Measurements from ENCODE around the gene GAS2L3.
"Not testable (repeated sequence)": the region's sequence is repeated elsewhere in the genome, so short reads cannot be mapped to it uniquely, and the experiment has no call there.

GAS2L3 gene

GRCh38 chr12:100573292-100574186 lies at the start of gene GAS2L3:
Gene GAS2L3 (plus strand): TSS chr12:100573684. CDS start chr12:100594905, 21,221 bp downstream.
- peak; percentile 76 to 80 for DNase-seq

- DNase-seq = no peak
Observed at GRCh38 chr12:100528034-100528433, 45.5 kb upstream of the GAS2L3 start.

DNA sequence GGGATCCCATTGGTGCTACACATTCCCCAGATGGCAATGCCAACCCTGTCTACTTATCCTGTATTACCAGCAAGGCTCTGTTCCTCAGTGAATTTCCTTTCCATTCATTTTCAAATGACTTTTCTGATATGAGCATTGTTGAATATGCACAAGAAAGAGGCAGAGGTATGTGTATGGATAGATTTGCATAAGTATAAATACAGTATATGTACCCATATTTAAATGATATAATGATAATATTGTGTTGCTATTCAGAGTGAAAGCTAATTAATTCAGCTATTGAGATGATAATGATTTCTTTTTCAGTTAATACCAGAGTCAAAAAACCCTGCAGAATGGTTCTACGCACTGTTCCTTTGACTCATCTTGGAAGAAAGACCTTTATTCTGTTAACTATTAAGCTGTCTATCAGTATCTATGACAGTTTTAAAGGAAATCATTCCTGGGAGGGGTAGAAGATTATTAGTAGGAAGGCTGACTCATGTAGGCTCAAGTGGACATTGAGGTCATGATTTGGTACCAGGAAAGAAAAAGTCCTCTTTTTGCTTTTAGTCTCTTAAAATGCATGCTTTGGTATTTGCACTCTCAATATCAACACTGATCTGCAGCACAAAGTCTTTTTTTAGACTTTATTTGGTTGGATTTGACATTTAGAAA lies 44.9 kb upstream of the GAS2L3 start:
- DNase-seq = no peak

DNA sequence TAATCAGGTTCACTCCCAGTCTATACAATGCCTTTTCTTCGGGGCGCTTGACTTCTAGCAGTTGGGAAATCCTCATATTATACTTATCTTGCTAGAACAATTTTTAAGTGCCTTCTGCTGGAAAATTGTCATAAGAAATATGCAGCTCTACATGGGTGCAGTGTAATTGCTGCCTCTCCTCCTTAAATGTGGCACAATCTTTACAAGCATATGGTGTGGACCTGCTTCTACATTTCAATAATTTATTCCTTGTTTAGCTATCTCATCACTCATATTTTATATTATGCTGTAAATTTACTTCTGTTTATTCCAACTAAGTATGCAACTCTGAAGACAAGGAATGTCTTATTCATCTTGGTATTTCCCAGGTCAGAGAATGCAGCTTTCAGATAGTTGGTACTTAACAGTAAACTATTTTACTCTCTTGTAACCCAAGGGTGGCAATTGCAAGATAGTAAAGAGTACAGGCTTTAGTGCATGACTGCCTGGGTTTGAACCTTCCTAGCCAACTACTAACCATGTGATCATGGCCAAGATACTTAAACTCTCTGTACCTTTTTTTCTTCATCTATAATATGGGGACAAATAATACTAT lies 43.6 kb upstream of the GAS2L3 start:
- DNase-seq = no peak

GRCh38 chr12:100533376-100533775 lies 40.1 kb upstream of the GAS2L3 start:
- DNase-seq = no peak

GRCh38 chr12:100534625-100535227 lies 38.8 kb upstream of the GAS2L3 start:
- DNase-seq = no peak

DNA sequence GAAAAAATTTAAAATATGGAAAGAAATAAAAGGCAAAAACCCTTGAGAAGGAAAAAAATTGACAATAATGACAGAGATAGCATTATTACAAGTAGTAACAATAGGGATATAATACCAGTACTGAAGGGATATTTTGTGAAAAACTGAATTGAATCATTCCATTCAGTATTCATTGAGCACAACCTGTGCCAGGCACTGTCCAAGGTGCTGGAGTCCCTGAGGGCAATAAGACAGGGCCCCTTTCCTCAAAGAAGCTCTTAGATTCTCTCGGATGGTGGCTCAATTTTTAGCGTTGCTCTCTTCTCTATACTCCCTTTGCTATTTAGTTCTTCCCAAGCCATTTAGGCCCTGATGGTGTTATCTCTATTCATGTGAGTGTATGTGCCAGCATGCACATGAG lies 34.3 kb upstream of the GAS2L3 start:
- no peak for DNase-seq

DNA sequence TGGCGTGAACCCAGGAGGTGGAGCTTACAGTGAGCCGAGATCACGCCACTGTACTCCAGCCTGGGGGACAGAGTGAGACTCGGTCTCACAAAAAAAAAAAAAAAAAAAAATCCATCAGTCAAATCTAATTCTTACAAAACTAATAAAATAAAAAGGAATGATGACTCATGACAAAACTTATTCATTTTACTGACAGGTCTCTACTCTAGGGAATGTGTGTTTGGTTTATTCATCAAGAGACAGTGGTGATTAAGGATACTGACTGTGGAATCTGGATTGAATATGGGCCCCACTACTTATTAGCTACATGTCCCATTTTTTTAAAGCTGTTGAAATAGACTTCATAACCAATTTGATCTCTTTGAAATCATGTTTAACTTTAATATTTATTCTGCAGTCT lies 29.3 kb upstream of the GAS2L3 start:
- DNase-seq = no peak

GRCh38 chr12:100545092-100545491 lies 28.4 kb upstream of the GAS2L3 start:
- DNase-seq = no peak

GRCh38 chr12:100553936-100554335 lies 19.5 kb upstream of the GAS2L3 start:
- DNase-seq = no peak

DNA sequence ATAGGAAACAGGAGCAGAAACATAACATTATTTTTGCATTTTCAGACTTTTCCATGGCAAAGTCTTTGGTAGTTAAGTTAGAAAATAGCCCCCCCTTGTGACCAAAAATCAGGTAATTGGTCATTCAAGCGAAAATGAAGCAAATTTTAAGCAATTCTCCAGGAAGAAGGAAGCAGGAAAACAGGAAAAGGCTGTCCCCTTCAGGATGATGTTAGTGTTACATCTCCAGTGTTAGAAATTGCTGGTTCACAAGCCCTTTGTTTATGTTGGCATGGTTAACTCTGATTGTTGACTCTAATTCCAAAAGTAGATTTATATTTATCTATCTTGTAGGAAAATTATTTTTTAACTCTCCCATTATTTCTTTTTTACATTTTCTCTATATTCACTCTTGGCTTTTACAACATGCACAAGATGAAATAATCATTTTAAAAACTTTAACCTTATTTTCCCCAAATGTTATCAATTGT lies 18.8 kb upstream of the GAS2L3 start:
- DNase-seq = no peak

GRCh38 chr12:100555722-100556121 lies 17.8 kb upstream of the GAS2L3 start:
- DNase-seq = no peak

DNA sequence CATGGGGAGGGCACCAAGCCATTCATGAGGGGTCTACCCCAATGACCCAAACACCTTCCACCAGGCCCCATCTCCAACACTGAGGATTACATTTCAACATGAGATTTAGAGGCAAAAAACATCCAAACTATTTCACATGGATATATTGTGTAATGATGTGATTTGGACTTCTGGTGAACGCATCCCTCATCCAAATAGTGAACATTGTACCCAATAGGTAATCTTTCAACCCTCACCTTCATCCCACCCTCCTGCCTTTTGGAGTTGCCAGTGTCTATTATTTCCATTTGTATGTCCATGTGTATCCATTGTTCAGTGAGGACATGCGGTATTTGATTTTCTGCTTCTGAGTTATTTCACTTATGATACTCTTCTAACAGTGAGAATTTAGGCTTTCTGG lies 16.1 kb upstream of the GAS2L3 start:
- DNase-seq = no peak

- DNase-seq = not testable (repeated sequence)
Observed at GRCh38 chr12:100559261-100559660, 14.2 kb upstream of the GAS2L3 start.

- DNase-seq = no peak
Observed at GRCh38 chr12:100564090-100564489, 9.4 kb upstream of the GAS2L3 start.

DNA sequence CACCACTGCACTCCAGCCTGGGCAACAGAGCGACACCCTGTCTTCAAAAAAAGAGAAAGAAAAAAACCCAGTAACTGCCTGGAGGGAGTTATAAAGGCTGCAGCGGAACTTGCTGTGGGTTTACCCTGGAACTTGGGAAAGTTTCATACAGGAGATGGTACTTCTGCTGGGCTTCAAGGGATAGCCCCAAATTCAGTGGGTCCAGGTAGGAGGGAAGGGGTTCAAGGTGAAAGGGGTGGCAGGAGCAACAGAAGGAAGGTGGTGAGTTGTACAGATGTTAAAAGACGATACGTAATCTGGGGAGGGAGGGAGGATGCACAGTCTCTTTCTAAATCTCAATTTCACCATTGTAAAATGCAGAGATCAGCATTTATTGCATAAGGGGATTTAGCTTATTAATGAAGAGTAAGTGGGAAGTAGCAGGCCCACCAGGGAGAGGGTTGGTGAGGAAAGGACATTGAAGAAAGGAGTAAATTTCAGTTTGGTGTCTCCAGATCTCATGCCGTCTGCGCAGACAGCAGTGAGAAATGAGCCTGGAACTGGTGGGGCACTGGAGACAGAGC lies 8.5 kb upstream of the GAS2L3 start:
- no peak for DNase-seq

DNA sequence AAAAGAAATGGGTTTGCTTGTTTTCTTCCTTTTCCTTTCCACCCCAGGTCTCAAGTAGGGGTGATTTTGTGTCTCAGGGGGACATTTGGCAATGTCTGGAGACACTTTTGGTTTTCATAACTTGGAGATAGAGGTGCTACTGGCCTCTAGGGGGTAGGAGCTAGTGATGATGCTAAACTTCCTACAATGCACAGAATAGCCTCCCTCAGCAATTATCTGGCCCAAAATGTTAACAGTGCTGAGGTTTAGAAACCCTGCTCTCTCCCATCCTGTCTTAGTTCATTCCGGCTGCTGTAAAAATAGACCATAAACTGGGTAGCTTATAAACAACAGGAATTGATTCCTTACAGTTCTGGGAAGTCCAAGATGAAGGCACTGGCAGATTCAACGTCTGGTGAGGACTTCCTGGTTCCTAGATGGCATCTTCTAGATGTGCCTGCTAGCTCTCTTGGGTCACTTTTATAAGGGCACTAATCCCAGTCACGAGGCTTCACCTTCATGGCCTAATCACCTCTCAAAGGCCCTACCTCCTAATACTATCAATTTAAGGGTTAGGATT lies 7.4 kb upstream of the GAS2L3 start:
- DNase-seq = no peak

DNA sequence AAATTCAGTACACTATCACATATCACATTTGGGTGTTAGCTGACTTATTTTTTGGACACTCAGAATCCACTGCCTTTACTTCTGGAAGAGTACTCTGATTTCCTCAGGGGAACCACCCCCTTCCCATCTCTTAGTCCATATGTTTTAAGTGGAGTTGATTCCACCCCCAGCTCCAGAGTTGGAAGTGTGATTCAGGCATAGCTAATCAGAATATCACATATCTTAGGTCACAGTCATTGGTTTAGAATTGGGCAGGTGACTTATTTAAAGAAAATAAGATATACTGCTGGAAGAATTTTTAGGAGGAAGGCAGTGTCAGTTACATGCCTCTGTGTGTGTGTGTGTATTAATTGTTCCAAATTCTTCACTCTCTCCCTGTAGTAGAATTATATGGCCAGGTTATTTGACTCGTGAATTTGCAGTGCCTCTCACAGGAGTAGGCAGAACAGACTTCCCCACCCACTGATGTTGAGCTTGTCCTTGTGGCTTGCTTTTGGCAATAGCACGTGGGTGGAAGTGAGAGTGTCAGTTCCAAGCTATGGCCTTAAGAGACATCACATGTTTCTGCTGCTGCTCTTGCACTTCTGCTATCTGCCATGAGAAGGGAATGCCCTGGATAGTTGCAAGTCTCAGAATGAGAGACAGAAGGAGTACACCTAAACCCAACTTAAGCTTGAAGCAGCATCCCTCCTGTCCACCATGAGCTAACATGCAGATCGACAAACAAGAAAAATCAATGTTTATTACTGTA lies 6.4 kb upstream of the GAS2L3 start:
- DNase-seq = no peak

GRCh38 chr12:100567945-100568344 lies 5.5 kb upstream of the GAS2L3 start:
- no peak for DNase-seq

- no peak for DNase-seq
Observed at GRCh38 chr12:100572184-100572583, 1.3 kb upstream of the GAS2L3 start.

DNA sequence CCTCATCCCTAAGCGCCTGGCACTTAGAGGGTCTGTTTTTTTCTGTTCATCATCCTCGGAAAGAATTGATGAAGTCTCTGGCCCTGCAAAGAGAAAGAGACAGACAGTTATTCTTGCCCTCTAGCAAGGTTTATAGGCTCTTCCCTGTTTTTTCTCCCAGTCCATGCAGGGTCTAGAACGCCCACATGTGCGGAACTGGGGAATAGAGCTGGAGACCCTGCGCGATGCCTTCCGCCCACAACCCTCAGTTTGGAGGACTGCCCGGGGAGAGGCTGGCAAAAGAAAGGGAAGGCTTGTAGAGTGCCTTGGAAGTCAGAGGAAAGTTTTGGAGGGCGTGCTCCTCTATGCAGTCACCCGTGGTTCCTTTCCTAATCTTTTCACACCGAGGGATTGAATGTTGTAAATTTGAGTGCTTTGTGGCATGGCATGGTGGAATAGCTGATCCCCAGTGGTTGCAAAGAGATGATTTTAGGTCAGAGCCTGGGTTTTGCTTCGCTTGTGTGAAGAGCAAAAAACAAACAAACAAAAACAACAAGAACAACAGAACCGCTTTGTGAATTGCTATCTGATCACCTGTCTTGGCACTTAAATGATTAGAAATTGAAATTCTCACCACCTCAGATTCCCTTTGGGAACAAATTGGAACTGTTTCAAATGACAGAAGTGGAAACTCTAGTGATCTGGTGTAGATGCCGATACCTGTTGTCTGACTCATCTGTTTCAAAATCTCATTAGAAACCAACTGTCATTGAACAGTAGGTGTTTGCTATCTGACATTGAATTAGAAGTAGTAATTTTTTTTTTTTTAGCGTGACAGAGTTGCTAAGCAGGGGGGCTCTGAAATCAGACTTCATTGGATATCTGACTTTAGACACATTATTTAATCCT lies 947 bp downstream of the GAS2L3 start:
- no peak for DNase-seq

All from activated T-cell treated with anti-CD3 and anti-CD28 coated beads, Interleukin-2, amount 50 U/mL, for 48 hours (primary cell).